ENCODE results near the gene AMMECR1.

Gene AMMECR1

GRCh38 chrX:110327336-110327735, 9.5 kb upstream of the AMMECR1 start:
- Histone ChIP-seq H3K9me3 (ENCODE audit: insufficient read depth, low read length, severe bottlenecking) (no peaks in the 10 kb centered on the region), H3K9ac (ENCODE audit: low read depth, low read length) (no peak overlapping the region), H3K4me3 (ENCODE audit: low read depth in 1 of 2, low read length in 2 of 2) (no peak overlapping the region), H3K79me2 (ENCODE audit: insufficient read depth, low read length) (no peaks in the 10 kb centered on the region), H4K20me1 (ENCODE audit: insufficient read depth, low read length) (no peaks in the 10 kb centered on the region), H3K4me2 (ENCODE audit: insufficient read depth, low read length) (no peak overlapping the region), H3K27ac (ENCODE audit: low read length) (no peak overlapping the region), H3K27me3 (ENCODE audit: insufficient read depth, low read length, poor library complexity) (no peaks in the 10 kb centered on the region), H2AFZ (ENCODE audit: low read depth, low read length) (no peak overlapping the region), H3K36me3 (ENCODE audit: insufficient read depth, low read length) (no peaks in the 10 kb centered on the region), H3K4me1 (ENCODE audit: insufficient read depth, low read length) (no peaks in the 10 kb centered on the region)
- no peak for ATAC-seq (ENCODE audit: insufficient read depth, low read depth)
- no peak for DNase-seq
- TF ChIP-seq CTCF (IDR thresholded peaks at IDR 0.05; ENCODE audit: borderline replicate concordance, extremely low read depth, low read length, poor library complexity, severe bottlenecking): no peak

- no peak for DNase-seq
- ATAC-seq (ENCODE audit: insufficient read depth, low read depth): no peak
- Histone ChIP-seq H3K9ac (ENCODE audit: low read depth, low read length) (no peak overlapping the region), H3K27ac (ENCODE audit: low read length) (no peak overlapping the region), H3K9me3 (ENCODE audit: insufficient read depth, low read length, severe bottlenecking) (no peaks in the 10 kb centered on the region), H4K20me1 (ENCODE audit: insufficient read depth, low read length) (no peaks in the 10 kb centered on the region), H3K79me2 (ENCODE audit: insufficient read depth, low read length) (no peaks in the 10 kb centered on the region), H3K4me1 (ENCODE audit: insufficient read depth, low read length) (no peaks in the 10 kb centered on the region), H3K27me3 (ENCODE audit: insufficient read depth, low read length, poor library complexity) (no peaks in the 10 kb centered on the region), H3K4me2 (ENCODE audit: insufficient read depth, low read length) (no peak overlapping the region), H3K4me3 (ENCODE audit: low read depth in 1 of 2, low read length in 2 of 2) (no peak overlapping the region), H3K36me3 (ENCODE audit: insufficient read depth, low read length) (no peaks in the 10 kb centered on the region), H2AFZ (ENCODE audit: low read depth, low read length) (no peak overlapping the region)
- TF ChIP-seq CTCF (IDR thresholded peaks at IDR 0.05; ENCODE audit: borderline replicate concordance, extremely low read depth, low read length, poor library complexity, severe bottlenecking): no peak
- TF ChIP-seq EZH2 (IDR thresholded peaks at IDR 0.05; ENCODE audit: borderline replicate concordance, low read depth, low read length, severe bottlenecking): no peak
Measured at GRCh38 chrX:110326712-110327111, 8.8 kb upstream of the AMMECR1 start.

- Histone ChIP-seq H3K27me3 (ENCODE audit: insufficient read depth, low read length, poor library complexity) (no peaks in the 10 kb centered on the region), H3K36me3 (ENCODE audit: insufficient read depth, low read length) (no peaks in the 10 kb centered on the region), H3K4me1 (ENCODE audit: insufficient read depth, low read length) (peaks cover 7% of the 10 kb centered on the region), H4K20me1 (ENCODE audit: insufficient read depth, low read length) (no peaks in the 10 kb centered on the region), H2AFZ (ENCODE audit: low read depth, low read length) (no peak overlapping the region), H3K9ac (ENCODE audit: low read depth, low read length) (no peak overlapping the region), H3K79me2 (ENCODE audit: insufficient read depth, low read length) (no peaks in the 10 kb centered on the region), H3K4me2 (ENCODE audit: insufficient read depth, low read length) (no peak overlapping the region), H3K4me3 (ENCODE audit: low read depth in 1 of 2, low read length in 2 of 2) (no peak overlapping the region), H3K9me3 (ENCODE audit: insufficient read depth, low read length, severe bottlenecking) (no peaks in the 10 kb centered on the region), H3K27ac (ENCODE audit: low read length) (no peak overlapping the region)
- DNase-seq: no peak
- TF ChIP-seq EZH2 (IDR thresholded peaks at IDR 0.05; ENCODE audit: borderline replicate concordance, low read depth, low read length, severe bottlenecking) (no peak), CTCF (IDR thresholded peaks at IDR 0.05; ENCODE audit: borderline replicate concordance, extremely low read depth, low read length, poor library complexity, severe bottlenecking) (no peak)
- ATAC-seq (ENCODE audit: insufficient read depth, low read depth): no peak
Measured at GRCh38 chrX:110322603-110323002, 4.7 kb upstream of the AMMECR1 start.

GRCh38 chrX:110321670-110322069, 3.8 kb upstream of the AMMECR1 start:
- no peaks in the 10 kb centered on the region for H3K9me3 ChIP-seq (ENCODE audit: insufficient read depth, low read length, severe bottlenecking)
- no peak overlapping the region for H3K9ac ChIP-seq (ENCODE audit: low read depth, low read length)
- no peak overlapping the region for H2AFZ ChIP-seq (ENCODE audit: low read depth, low read length)
- no peaks in the 10 kb centered on the region for H4K20me1 ChIP-seq (ENCODE audit: insufficient read depth, low read length)
- H3K27ac ChIP-seq (ENCODE audit: low read length): no peak overlapping the region
- no peak for ATAC-seq (ENCODE audit: insufficient read depth, low read depth)
- peaks cover 9% of the 10 kb centered on the region for H3K79me2 ChIP-seq (ENCODE audit: insufficient read depth, low read length)
- TF ChIP-seq EZH2 (IDR thresholded peaks at IDR 0.05; ENCODE audit: borderline replicate concordance, low read depth, low read length, severe bottlenecking) (no peak), CTCF (IDR thresholded peaks at IDR 0.05; ENCODE audit: borderline replicate concordance, extremely low read depth, low read length, poor library complexity, severe bottlenecking) (no peak)
- no peaks in the 10 kb centered on the region for H3K36me3 ChIP-seq (ENCODE audit: insufficient read depth, low read length)
- H3K4me2 ChIP-seq (ENCODE audit: insufficient read depth, low read length): no peak overlapping the region
- no peak overlapping the region for H3K4me3 ChIP-seq (ENCODE audit: low read depth in 1 of 2, low read length in 2 of 2)
- no peaks in the 10 kb centered on the region for H3K27me3 ChIP-seq (ENCODE audit: insufficient read depth, low read length, poor library complexity)
- H3K4me1 ChIP-seq (ENCODE audit: insufficient read depth, low read length): peaks cover 7% of the 10 kb centered on the region
- no peak for DNase-seq
